OCI-LY7 (cell line): ENCODE measurements around the gene DLX1. TPM values are rescaled to one million over a fixed set of nuclear protein-coding genes. Genes with fewer than 3 reads are reported as not detected.

ENCODE experiments used
- BruUV-seq: library from RNA; stranded (reverse); fragments of 400-500 nt; replicated peaks from 2 replicates; lab custom pipeline; 2021; lab: Mats Ljungman, UMichigan
- CTCF ChIA-PET: fragments of 300-600 bp; sonication (Branson Sonifier 250); formaldehyde crosslinking; loops from one replicate; lab custom pipeline; 2022; ENCODE audit warnings: antibody characterized with exemption; ENCODE audit not compliant: unreplicated experiment; lab: Charles Lee
- POLR2A ChIA-PET: fragments of 300-600 bp; sonication (Branson Sonifier 250); formaldehyde crosslinking; loops from one replicate; lab custom pipeline; 2022; ENCODE audit warnings: antibody characterized with exemption; lab: Charles Lee
- DNase-seq: peaks from one replicate; pipeline ENCODE4 v3.0.0-alpha.2; 2015; ENCODE audit warnings: low spot score
- H2AFZ ChIP-seq: fragments of 200-600 bp; sonication (generic), shearing (Covaris generic); 2 replicates; pipeline ENCODE4 v1.6.1; 2014; ENCODE audit warnings: mild to moderate bottlenecking, antibody characterized with exemption, low read length, moderate library complexity
- H3K27ac ChIP-seq: fragments of 200-600 bp; sonication (generic); 2 replicates; pipeline ENCODE4 v1.5.1; 2014; ENCODE audit warnings: mixed run types, low read depth, mild to moderate bottlenecking, moderate library complexity, low read length, inconsistent platforms; ENCODE audit not compliant: poor library complexity, severe bottlenecking
- H3K36me3 ChIP-seq: fragments of 200-600 bp; sonication (generic); 2 replicates; pipeline ENCODE4 v1.6.1; 2014; ENCODE audit warnings: mild to moderate bottlenecking, antibody characterized with exemption, low read length, moderate library complexity, mixed read lengths; ENCODE audit not compliant: insufficient read depth
- H3K4me1 ChIP-seq: fragments of 200-600 bp; sonication (generic); 2 replicates; pipeline ENCODE4 v1.5.1; 2014; ENCODE audit warnings: mild to moderate bottlenecking, low read length; ENCODE audit not compliant: insufficient read depth, poor library complexity, severe bottlenecking
- H3K4me2 ChIP-seq: fragments of 200-600 bp; sonication (generic); 2 replicates; pipeline ENCODE4 v1.6.1; 2014; ENCODE audit warnings: mild to moderate bottlenecking, low read length
- H3K4me3 ChIP-seq: fragments of 200-600 bp; sonication (generic); 2 replicates; pipeline ENCODE4 v1.5.1; 2014; ENCODE audit warnings: mild to moderate bottlenecking, low read depth, low read length; ENCODE audit not compliant: poor library complexity, severe bottlenecking
- H3K79me2 ChIP-seq: fragments of 200-600 bp; sonication (generic); 2 replicates; pipeline ENCODE4 v1.6.1; 2016; ENCODE audit warnings: low read depth, mild to moderate bottlenecking, low read length, moderate library complexity, mixed read lengths; ENCODE audit not compliant: insufficient read depth
- H3K9me2 ChIP-seq: fragments of 200-600 bp; sonication (generic); 2 replicates; pipeline ENCODE4 v1.6.1; 2016; ENCODE audit warnings: mild to moderate bottlenecking, low read length, mixed read lengths; ENCODE audit not compliant: insufficient read depth
- H3K9me3 ChIP-seq: fragments of 200-600 bp; sonication (generic); 2 replicates; pipeline ENCODE4 v1.6.1; 2014; ENCODE audit warnings: mild to moderate bottlenecking, mixed run types, low read length, mixed read lengths
- H4K20me1 ChIP-seq: fragments of 200-600 bp; sonication (generic); 2 replicates; pipeline ENCODE4 v1.6.1; 2014; ENCODE audit warnings: mild to moderate bottlenecking, antibody characterized with exemption, low read length, moderate library complexity, mixed read lengths; ENCODE audit not compliant: insufficient read depth
- EZH2phosphoT487 ChIP-seq: fragments of 200-600 bp; sonication (generic); IDR thresholded peaks from 2 replicates; pipeline ENCODE4 v1.6.1; 2018; ENCODE audit warnings: low read depth, borderline replicate concordance, mild to moderate bottlenecking, mixed run types, antibody characterized with exemption, low read length, moderate library complexity, mixed read lengths
- intact Hi-C: fragments of 100-400 bp; cut with micrococcal nuclease; formaldehyde crosslinking; loops from one replicate; pipeline ENCODE4 v1.10.0; 2022; ENCODE audit not compliant: unreplicated experiment
- total RNA-seq, 2 experiments: library from RNA; depleted of rRNA in 1 of 2; stranded (reverse); fragments of >200 nt in 1 of 2; shearing (Covaris generic) in 1 of 2; gene quantifications; 2 replicates each; pipeline ENCODE4 v1.2.3, GENCODE V29; 2014 to 2022
- TF ChIP-seq, protein P1 (sequence below): fragments of 200-600 bp; sonication (generic); conservative IDR thresholded peaks from 2 replicates; pipeline ENCODE4 v1.5.1; 2014; ENCODE audit warnings: mild to moderate bottlenecking, antibody characterized with exemption, low read length, moderate library complexity, mixed read lengths

The DLX1 gene
- total RNA-seq, 2 experiments from 2014 or later, result not detected

DNA sequence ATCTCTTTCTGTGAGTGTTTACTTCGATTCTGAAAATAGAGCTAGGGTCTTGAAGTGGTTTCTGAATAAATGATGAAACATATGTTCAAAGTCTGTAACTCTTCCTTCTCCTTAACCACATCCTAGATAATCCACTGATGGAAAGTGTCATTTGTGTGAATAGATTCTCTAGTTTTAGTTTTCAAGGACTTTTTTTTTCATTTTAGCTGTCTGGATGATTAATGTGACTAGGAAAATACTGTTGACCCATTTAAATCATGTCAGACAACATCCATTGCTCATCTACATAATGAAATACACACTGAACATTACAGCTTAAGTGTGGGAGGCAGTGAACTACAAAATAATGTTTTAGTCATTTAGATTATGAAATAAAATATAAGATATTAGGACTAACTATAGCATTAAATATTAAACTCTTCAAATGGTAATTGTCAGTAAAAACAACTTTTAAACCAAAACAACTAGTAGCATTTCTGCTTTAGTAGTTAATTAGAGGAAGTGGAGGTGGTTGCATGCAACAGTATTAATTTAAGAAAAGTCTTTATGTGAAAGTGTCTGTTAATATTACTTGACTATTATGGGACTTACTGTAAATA is 39.1 kb upstream of the DLX1 start:
- Histone ChIP-seq H3K9me2 (no peaks in the 10 kb centered on the region), H3K4me2 (no peak overlapping the region)
- BruUV-seq, result no TSS peak

GRCh38 chr2:172046866-172047565 is 38.3 kb upstream of the DLX1 start:
- BruUV-seq, result no TSS peak

More for the DNA sequence above, 39.1 kb upstream of the DLX1 start:
- DNase-seq, result no peak
- TF ChIP-seq EZH2phosphoT487, result no peak
- TF ChIP-seq, protein P1, sequence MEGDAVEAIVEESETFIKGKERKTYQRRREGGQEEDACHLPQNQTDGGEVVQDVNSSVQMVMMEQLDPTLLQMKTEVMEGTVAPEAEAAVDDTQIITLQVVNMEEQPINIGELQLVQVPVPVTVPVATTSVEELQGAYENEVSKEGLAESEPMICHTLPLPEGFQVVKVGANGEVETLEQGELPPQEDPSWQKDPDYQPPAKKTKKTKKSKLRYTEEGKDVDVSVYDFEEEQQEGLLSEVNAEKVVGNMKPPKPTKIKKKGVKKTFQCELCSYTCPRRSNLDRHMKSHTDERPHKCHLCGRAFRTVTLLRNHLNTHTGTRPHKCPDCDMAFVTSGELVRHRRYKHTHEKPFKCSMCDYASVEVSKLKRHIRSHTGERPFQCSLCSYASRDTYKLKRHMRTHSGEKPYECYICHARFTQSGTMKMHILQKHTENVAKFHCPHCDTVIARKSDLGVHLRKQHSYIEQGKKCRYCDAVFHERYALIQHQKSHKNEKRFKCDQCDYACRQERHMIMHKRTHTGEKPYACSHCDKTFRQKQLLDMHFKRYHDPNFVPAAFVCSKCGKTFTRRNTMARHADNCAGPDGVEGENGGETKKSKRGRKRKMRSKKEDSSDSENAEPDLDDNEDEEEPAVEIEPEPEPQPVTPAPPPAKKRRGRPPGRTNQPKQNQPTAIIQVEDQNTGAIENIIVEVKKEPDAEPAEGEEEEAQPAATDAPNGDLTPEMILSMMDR, result no peak
- CTCF ChIA-PET, result no interaction called here
- Histone ChIP-seq H3K27ac (no peak overlapping the region), H3K4me1 (no peaks in the 10 kb centered on the region), H3K79me2 (no peaks in the 10 kb centered on the region), H4K20me1 (no peaks in the 10 kb centered on the region), H3K9me3 (no peaks in the 10 kb centered on the region), H2AFZ (no peak overlapping the region), H3K36me3 (no peaks in the 10 kb centered on the region), H3K4me3 (no peak overlapping the region)
- intact Hi-C loops, result no loop called here
- POLR2A ChIA-PET, result interaction anchor here (0.7 to 1.8 kb wide), 4 partner anchors 8 to 1036 kb away, joined by 3 to 14 read pairs (median 4); no protein-coding TSS in a partner anchor

More at GRCh38 chr2:172046866-172047565, 38.3 kb upstream of the DLX1 start:
- intact Hi-C loops, result no loop called here
- no peak for DNase-seq
- POLR2A ChIA-PET, result interaction anchor here (0.5 to 1.8 kb wide), 3 partner anchors 9 to 29 kb away, joined by 3 to 14 read pairs (median 4); no protein-coding TSS in a partner anchor
- Histone ChIP-seq H3K9me2 (no peaks in the 10 kb centered on the region), H3K9me3 (no peaks in the 10 kb centered on the region), H2AFZ (no peak overlapping the region), H3K4me1 (no peaks in the 10 kb centered on the region), H3K27ac (no peak overlapping the region), H4K20me1 (no peaks in the 10 kb centered on the region), H3K79me2 (no peaks in the 10 kb centered on the region), H3K4me3 (no peak overlapping the region), H3K4me2 (no peak overlapping the region), H3K36me3 (no peaks in the 10 kb centered on the region)
- TF ChIP-seq, protein P1, result no peak
- TF ChIP-seq EZH2phosphoT487, result no peak
- CTCF ChIA-PET, result no interaction called here
